HG03196 (cell line): ENCODE results near the gene UFSP2.

Experiments used
- ATAC-seq: cut with Tn5 transposase; IDR thresholded peaks from one replicate; pipeline ENCODE4 v1.9.1; 2021; ENCODE audit not compliant: unreplicated experiment

UFSP2 gene

DNA sequence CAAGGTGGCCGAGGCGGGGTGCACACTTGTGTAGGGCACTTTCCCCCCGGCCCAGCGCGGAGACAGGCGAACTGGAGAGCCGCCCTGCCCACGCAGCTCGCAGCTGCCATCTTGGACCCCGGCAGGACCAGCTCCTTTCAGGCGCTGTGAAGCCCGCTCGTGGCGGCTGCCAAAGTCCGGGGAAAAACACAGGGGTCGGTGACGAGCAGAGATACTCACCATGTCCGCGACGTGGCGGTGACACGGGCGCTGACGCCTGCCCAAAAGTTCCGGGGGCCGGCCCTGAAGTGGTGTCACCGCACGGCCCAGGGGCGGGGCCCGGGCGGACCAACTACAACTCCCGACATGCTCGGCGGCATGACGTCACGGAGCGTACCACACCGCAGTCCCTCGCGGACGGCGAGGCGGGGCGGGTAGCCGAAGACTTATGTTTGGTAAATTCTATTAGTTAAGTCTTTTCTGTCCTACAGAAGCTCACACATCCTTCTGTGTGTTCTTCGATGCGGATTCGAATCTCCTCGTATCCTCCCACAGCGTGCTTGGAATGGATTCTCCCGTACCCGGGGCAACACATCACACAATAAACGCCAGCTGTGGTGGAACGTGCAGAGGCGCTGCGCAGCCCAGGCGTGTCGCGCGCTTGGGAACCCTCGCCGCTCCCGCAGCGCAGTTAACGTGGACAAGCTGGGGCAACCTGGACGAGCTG, at the start of gene UFSP2:
Gene UFSP2 (minus strand): TSS at position 318 of the 706 bp plus-strand sequence. CDS start 96 bp downstream, at position 222.
- ATAC-seq = peak; percentile 95

DNA sequence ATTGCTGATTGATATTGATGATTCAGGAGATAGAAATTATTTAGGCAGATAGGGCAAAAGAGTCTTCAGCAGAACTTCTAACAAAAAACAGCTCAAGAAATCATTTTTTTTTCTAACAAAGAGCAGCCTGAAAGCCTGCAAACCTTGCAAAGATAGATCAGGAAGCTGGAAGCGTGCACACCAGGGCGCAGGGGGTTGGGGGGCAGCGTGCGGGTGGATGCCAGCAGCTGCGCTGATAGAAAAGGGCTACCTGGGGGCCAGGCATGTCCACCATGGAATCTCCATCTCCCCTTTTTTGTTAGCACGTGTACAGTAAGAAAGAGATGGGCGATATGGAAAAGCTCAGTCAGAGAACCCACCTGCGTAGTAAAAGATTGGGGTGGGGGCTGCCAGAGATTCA, 47.5 kb upstream of the UFSP2 start:
- ATAC-seq = no peak

GRCh38 chr4:185472103-185472542, 46.4 kb upstream of the UFSP2 start:
- no peak for ATAC-seq

DNA sequence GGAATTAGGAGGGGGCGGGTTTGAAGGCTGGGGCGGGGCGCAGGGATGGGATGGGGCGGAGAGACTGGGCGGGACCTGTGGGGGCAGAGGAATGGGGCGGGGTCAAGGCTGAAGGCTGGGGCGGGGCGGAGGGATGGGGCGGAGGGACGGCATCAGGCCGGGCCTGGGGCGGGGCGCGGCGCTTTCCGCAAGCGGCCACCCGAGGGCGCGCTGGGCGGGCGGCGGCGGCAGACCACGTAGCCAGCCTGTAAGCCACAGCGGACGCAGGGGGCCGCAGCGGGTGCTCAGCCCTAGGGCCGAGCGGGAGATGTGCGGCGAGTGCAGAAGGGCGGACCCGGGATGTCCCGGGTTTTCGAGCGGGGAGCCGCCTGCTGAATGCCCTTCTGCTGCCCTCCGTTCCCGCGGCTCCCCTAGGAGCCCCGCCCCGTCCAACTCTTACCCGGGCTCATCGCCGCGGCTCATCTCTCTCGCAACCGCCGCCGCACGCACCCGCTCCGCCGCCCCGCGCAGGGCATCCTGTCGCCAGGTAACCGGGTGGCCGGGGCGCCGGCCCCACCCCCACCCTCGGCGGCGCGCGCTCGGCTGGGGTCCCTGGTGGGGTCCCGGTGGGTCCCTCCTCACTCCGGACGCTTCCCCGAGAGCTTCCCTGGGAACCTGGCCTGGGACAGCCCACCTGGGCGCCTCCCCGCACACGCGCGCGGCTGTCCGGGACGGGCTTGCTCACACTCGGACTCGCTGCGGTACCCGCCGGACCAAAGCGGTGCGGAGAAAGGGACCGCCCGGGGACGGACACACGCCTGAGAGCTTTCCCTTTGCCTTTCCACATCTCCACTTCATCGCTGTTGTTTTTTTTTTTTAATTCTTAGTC, 45.7 kb upstream of the UFSP2 start, which contains the start of gene CCDC110:
Gene CCDC110 (minus strand): TSS at position 499 of the 868 bp plus-strand sequence. CDS start 50 bp downstream, at position 449.
- peak; percentile 91 for ATAC-seq

DNA sequence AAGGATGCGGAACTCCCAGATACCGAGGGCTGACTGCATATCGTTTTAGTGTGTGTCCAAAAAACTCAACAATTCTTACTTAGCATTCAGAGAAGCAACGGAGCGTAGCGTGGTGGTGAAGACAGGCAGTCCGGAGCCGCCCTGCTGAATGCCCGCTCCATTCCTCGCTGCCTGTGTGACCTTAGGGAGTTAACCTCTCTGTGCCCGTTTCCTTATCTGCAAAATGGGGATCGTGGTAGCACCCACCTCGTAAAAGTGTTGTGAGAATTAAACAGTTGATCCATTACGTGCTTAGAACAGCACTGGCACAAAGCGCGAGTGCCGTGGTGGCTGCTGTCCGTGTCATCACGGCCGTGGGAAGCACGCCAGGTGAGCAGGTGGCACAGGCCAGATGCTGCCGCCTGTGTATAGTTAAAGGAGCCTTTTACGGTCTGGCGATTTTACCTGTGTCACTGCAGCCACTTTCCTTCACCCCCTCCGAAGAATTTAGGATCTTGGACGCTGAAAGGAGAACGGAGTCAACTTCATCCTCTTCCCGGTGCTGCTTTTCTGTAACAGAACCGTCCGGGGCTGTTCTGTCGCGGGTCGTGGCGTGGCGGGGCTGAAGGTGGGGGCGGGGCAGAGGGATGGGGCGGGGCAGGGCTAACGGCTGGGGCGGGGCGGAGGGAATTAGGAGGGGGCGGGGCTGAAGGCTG, 44.9 kb upstream of the UFSP2 start:
- ATAC-seq = no peak

- no peak for ATAC-seq
Observed at GRCh38 chr4:185469580-185470154, 43.9 kb upstream of the UFSP2 start.

DNA sequence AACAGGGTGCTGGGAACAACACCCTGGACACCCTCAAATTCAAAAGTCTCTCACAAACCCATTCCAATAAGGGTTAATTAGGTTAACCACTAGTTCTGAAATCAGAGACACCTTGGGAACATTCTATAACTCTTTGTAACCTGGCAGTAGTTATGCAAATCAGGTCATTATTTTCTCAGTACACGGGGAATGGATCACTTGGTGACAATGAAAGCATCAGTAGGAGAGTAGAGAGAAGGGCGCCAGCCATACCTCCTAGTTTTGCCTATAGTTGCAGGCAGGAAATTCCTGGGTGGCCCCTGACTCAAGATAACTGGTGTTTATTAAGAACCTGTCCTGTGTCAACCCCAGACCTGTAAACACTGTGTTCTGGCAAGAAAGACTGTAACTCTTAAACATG, 43.2 kb upstream of the UFSP2 start:
- ATAC-seq = no peak

GRCh38 chr4:185467991-185468390, 42.2 kb upstream of the UFSP2 start:
- no peak for ATAC-seq

DNA sequence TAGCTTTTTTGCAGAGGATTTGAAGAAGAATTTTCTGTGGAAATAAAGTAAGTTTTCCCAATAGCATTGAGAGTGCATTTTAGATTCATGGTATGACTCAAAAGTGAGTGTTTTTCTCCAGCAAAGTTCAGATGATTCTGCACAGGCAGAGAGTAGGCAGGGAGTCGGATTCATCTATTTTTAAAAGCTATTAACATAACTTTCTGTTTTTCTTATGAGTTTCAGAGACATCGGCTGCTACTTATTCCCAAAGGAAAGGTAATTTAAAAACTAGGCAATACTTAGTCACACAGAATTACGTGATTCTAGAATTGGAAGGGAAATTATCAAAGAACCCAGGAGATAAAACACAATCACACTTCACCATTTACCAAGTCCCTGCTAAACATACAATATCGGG, 41.3 kb upstream of the UFSP2 start:
- ATAC-seq = no peak

DNA sequence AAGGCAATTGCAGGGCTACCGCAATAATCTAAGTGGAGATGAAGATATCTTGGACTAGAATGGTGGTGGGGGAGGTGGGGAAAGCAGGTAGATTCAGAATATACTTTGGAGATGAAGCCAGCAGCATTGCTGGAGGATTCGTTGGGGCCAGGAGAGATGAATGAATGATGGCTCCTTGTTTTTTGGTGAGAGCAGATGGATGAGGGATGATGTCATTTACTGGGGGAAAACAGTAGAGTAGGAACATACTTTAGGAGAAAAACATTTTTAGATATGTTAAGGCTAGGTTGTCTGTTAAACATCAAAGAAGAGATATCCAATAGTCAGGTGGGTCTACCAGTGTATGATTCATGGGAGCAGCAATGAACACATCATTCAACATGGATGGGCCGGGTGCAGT, 39.9 kb upstream of the UFSP2 start:
- no peak for ATAC-seq

- ATAC-seq = no peak
Observed at GRCh38 chr4:185464887-185465286, 39.1 kb upstream of the UFSP2 start.

DNA sequence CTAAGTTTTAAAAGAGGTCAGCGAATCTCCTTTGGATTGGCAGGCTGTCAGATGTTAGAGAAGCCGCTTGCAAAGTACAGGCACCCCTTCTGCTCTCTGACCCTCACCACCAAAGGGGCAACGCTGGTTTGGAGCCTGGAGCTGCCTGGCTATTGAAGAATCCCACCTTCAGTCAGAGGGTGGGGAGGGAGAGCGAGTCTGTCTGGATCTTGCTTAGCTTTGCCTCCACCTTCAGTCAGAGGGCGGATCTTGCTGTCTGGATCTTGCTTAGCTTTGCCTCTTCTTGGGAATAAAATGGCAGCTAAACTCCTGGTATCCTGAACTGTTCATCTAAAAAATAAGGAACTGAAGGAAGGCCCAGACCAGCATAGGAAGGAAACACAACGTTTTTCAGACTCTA, 38.4 kb upstream of the UFSP2 start:
- no peak for ATAC-seq

- ATAC-seq = no peak
Observed at GRCh38 chr4:185463541-185463940, 37.8 kb upstream of the UFSP2 start.

- no peak for ATAC-seq
Observed at GRCh38 chr4:185461565-185461964, 35.8 kb upstream of the UFSP2 start.

GRCh38 chr4:185457136-185457535, 31.4 kb upstream of the UFSP2 start:
- ATAC-seq = no peak

GRCh38 chr4:185456131-185456530, 30.4 kb upstream of the UFSP2 start:
- no peak for ATAC-seq

GRCh38 chr4:185445209-185445608, 19.4 kb upstream of the UFSP2 start:
- ATAC-seq = no peak

GRCh38 chr4:185441479-185441878, 15.7 kb upstream of the UFSP2 start:
- no peak for ATAC-seq

- ATAC-seq = no peak
Observed at GRCh38 chr4:185437809-185438208, 12.0 kb upstream of the UFSP2 start.

DNA sequence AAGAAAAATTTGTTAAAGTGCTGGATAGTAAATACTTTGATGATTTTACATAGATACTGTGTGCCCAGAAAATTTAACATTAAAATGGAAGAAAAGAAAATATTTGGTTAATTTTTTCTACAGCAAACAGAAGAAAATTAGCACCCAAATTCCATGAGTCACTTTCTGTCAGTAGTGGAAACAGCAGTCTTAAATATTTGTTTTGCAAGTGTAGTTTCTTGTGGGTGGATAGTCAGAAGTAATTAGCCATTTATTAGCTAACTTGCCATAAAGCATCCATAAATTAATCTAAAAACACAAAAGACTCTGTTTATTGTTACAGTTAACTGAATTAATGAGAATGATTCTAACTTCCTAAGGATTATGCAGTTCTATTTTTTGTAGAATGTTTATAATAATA, 9.7 kb upstream of the UFSP2 start:
- no peak for ATAC-seq

GRCh38 chr4:185429660-185430059, 3.9 kb upstream of the UFSP2 start:
- no peak for ATAC-seq
